Inflammatory macrophage treated with lipopolysaccharide for 4 hours (primary cell): ENCODE results near the gene WIPF3.
"Not testable (repeated sequence)": the region's sequence is repeated elsewhere in the genome, so short reads cannot be mapped to it uniquely, and the experiment has no call there.

Source experiments
- DNase-seq: peaks from one replicate; pipeline ENCODE4 v3.0.0-alpha.2; 2020

WIPF3 gene

GRCh38 chr7:29883462-29884398, 77.4 kb downstream of the WIPF3 start:
- DNase-seq, result no peak

GRCh38 chr7:29884399-29885272, 78.3 kb downstream of the WIPF3 start:
- no peak for DNase-seq

- no peak for DNase-seq
Observed at GRCh38 chr7:29885626-29886025, 79.3 kb downstream of the WIPF3 start.

GRCh38 chr7:29886827-29887226, 80.5 kb downstream of the WIPF3 start:
- DNase-seq, result no peak

- DNase-seq, result no peak
Observed at GRCh38 chr7:29888006-29888405, 81.7 kb downstream of the WIPF3 start.

GRCh38 chr7:29889288-29889687, 83.0 kb downstream of the WIPF3 start:
- no peak for DNase-seq

GRCh38 chr7:29890251-29890650, 83.9 kb downstream of the WIPF3 start:
- no peak for DNase-seq

- not testable (repeated sequence) for DNase-seq
Observed at GRCh38 chr7:29890786-29891185, 84.5 kb downstream of the WIPF3 start.

- DNase-seq, result no peak
Observed at GRCh38 chr7:29891766-29892165, 85.5 kb downstream of the WIPF3 start.

- no peak for DNase-seq
Observed at GRCh38 chr7:29892231-29892630, 85.9 kb downstream of the WIPF3 start.

- no peak for DNase-seq
Observed at GRCh38 chr7:29893351-29893965, 87.2 kb downstream of the WIPF3 start.

- no peak for DNase-seq
Observed at GRCh38 chr7:29894256-29894655, 87.9 kb downstream of the WIPF3 start.

GRCh38 chr7:29895559-29895958, 89.3 kb downstream of the WIPF3 start:
- DNase-seq, result no peak

GRCh38 chr7:29896685-29897411, 90.5 kb downstream of the WIPF3 start:
- DNase-seq, result no peak

GRCh38 chr7:29898301-29898700, 92.0 kb downstream of the WIPF3 start:
- DNase-seq, result no peak

GRCh38 chr7:29900745-29901144, 94.4 kb downstream of the WIPF3 start:
- no peak for DNase-seq

GRCh38 chr7:29906200-29907022, 100.1 kb downstream of the WIPF3 start:
- no peak for DNase-seq

- no peak for DNase-seq
Observed at GRCh38 chr7:29914180-29914579, 107.9 kb downstream of the WIPF3 start.

- DNase-seq, result no peak
Observed at GRCh38 chr7:29915481-29916215, 109.3 kb downstream of the WIPF3 start.

GRCh38 chr7:29917641-29918040, 111.3 kb downstream of the WIPF3 start:
- no peak for DNase-seq

GRCh38 chr7:29918850-29919249, 112.5 kb downstream of the WIPF3 start:
- DNase-seq, result no peak
